ENCODE results near the gene MOXD1. TPM values are rescaled to one million over a fixed set of nuclear protein-coding genes. Genes with fewer than 3 reads are reported as not detected.

MOXD1 gene
- total RNA-seq, 2 donors from 2014 or later = 4.0 to 5.5 TPM

- Histone ChIP-seq H3K36me3 (no peaks in the 10 kb centered on the region), H3K27ac (no peak overlapping the region), H3K9me3 (no peaks in the 10 kb centered on the region), H3K4me1 (replicated peaks) (no peaks in the 10 kb centered on the region), H3K27me3 (replicated peaks; ENCODE audit: insufficient read depth) (no peaks in the 10 kb centered on the region), H3K4me3 (no peak overlapping the region)
- DNase-seq (ENCODE audit: low spot score) = no peak
- WGBS = 96% methylated on average over 2 of the region's 2 CpGs
- TF ChIP-seq, protein P1, sequence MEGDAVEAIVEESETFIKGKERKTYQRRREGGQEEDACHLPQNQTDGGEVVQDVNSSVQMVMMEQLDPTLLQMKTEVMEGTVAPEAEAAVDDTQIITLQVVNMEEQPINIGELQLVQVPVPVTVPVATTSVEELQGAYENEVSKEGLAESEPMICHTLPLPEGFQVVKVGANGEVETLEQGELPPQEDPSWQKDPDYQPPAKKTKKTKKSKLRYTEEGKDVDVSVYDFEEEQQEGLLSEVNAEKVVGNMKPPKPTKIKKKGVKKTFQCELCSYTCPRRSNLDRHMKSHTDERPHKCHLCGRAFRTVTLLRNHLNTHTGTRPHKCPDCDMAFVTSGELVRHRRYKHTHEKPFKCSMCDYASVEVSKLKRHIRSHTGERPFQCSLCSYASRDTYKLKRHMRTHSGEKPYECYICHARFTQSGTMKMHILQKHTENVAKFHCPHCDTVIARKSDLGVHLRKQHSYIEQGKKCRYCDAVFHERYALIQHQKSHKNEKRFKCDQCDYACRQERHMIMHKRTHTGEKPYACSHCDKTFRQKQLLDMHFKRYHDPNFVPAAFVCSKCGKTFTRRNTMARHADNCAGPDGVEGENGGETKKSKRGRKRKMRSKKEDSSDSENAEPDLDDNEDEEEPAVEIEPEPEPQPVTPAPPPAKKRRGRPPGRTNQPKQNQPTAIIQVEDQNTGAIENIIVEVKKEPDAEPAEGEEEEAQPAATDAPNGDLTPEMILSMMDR (IDR thresholded peaks at IDR 0.05) = no peak
- TF ChIP-seq POLR2A (IDR thresholded peaks at IDR 0.05) = no peak
- no peak for TF ChIP-seq POLR2AphosphoS5 (IDR thresholded peaks at IDR 0.05)
- intact Hi-C loops (cut with DNase I) = no loop called here
Measured at GRCh38 chr6:132392792-132393191, 8.5 kb downstream of the MOXD1 start.

DNA sequence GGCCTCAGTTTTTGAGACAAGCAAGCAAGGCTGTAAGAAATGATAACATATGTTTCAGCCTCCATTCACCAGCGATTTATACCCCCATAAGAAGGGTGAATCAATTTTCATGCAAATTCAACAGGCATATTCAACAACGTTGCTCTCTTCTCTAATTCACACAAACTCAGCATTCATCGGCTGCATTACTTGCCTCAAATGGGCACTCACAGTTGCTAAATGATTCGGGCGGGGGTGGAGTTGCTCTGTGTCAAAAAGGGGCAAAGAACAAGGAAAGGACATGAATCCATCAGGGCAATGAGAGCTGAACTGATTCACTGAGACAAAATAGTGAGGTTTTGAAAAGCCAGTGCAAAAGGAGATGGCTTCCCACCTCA is 9.0 kb downstream of the MOXD1 start:
- Histone ChIP-seq H3K4me3 (no peak overlapping the region), H3K36me3 (no peaks in the 10 kb centered on the region), H3K4me1 (replicated peaks) (no peaks in the 10 kb centered on the region), H3K9me3 (no peaks in the 10 kb centered on the region), H3K27me3 (replicated peaks; ENCODE audit: insufficient read depth) (no peaks in the 10 kb centered on the region), H3K27ac (no peak overlapping the region)
- 43% methylated on average over 5 of the region's 5 CpGs for WGBS
- intact Hi-C loops (cut with DNase I) = no loop called here
- TF ChIP-seq POLR2A (IDR thresholded peaks at IDR 0.05) (no peak), POLR2AphosphoS5 (IDR thresholded peaks at IDR 0.05) (no peak)
- TF ChIP-seq, protein P1 (IDR thresholded peaks at IDR 0.05) = no peak
- no peak for DNase-seq (ENCODE audit: low spot score)

GRCh38 chr6:132391391-132392269 is 9.6 kb downstream of the MOXD1 start:
- H3K36me3 ChIP-seq = no peaks in the 10 kb centered on the region
- H3K27ac ChIP-seq = no peak overlapping the region
- H3K27me3 ChIP-seq (replicated peaks; ENCODE audit: insufficient read depth) = no peaks in the 10 kb centered on the region
- WGBS = 25% methylated on average over 12 of the region's 12 CpGs
- no peak overlapping the region for H3K4me3 ChIP-seq
- no peak for DNase-seq (ENCODE audit: low spot score)
- H3K4me1 ChIP-seq (replicated peaks) = no peaks in the 10 kb centered on the region
- intact Hi-C loops (cut with DNase I) = no loop called here
- H3K9me3 ChIP-seq = no peaks in the 10 kb centered on the region
- no peak for TF ChIP-seq POLR2A (IDR thresholded peaks at IDR 0.05)
- TF ChIP-seq POLR2AphosphoS5 (IDR thresholded peaks at IDR 0.05) = no peak
- TF ChIP-seq, protein P1 (IDR thresholded peaks at IDR 0.05) = no peak

DNA sequence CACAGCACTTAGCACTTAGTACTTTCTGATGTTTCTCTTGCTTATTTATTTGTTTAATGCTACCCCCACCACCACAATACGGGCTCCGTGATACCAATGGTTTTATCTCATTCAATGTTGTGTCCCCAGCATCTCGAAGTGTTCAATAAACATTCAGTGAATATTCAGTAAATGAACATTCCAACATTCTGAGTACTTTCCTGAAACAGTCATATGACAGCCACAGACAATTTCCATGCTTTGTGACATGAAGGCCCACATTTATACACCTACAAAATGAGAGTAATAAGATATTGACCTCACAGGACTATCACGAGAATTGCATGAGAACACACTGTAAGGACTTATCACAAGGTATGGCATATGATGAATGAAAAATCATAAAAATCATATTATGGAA is 10.8 kb downstream of the MOXD1 start:
- no peaks in the 10 kb centered on the region for H3K36me3 ChIP-seq
- no peaks in the 10 kb centered on the region for H3K9me3 ChIP-seq
- 87% methylated on average over 4 of the region's 4 CpGs for WGBS
- H3K27ac ChIP-seq = no peak overlapping the region
- H3K4me1 ChIP-seq (replicated peaks) = no peaks in the 10 kb centered on the region
- DNase-seq (ENCODE audit: low spot score) = no peak
- TF ChIP-seq POLR2A (IDR thresholded peaks at IDR 0.05) (no peak), POLR2AphosphoS5 (IDR thresholded peaks at IDR 0.05) (no peak)
- TF ChIP-seq, protein P1 (IDR thresholded peaks at IDR 0.05) = no peak
- H3K27me3 ChIP-seq (replicated peaks; ENCODE audit: insufficient read depth) = no peaks in the 10 kb centered on the region
- intact Hi-C loops (cut with DNase I) = no loop called here
- H3K4me3 ChIP-seq = no peak overlapping the region

GRCh38 chr6:132390017-132390416 is 11.3 kb downstream of the MOXD1 start:
- Histone ChIP-seq H3K27ac (no peak overlapping the region), H3K9me3 (no peaks in the 10 kb centered on the region), H3K4me1 (replicated peaks) (no peaks in the 10 kb centered on the region), H3K36me3 (no peaks in the 10 kb centered on the region), H3K27me3 (replicated peaks; ENCODE audit: insufficient read depth) (no peaks in the 10 kb centered on the region), H3K4me3 (no peak overlapping the region)
- intact Hi-C loops (cut with DNase I) = no loop called here
- DNase-seq (ENCODE audit: low spot score) = no peak
- no peak for TF ChIP-seq POLR2A (IDR thresholded peaks at IDR 0.05)
- no peak for TF ChIP-seq POLR2AphosphoS5 (IDR thresholded peaks at IDR 0.05)
- TF ChIP-seq, protein P1 (IDR thresholded peaks at IDR 0.05) = no peak
- WGBS = 85% methylated on average over 4 of the region's 4 CpGs

Data from prostate gland (tissue), 2 donors.